ENCODE results near the gene WDFY3.

DNA sequence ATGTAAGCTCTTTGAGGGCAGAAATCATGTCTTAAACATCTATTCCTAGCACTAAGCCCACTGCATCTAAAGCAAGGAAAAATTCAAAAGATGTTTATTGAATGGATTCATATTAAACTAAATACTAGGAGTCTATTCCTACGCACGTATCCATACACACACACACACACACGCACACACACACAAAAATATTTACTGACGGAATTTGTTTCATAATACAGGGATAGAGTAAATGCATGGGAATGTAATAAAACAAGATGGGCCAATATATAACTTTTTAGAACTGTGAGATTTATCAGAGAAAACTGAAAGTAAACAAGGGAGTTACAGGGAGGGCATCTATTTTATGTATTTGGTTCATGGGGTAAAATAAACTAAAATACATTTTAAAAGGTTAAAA is 57.6 kb downstream of the WDFY3 start:
- TF ChIP-seq EZH2phosphoT487 (IDR thresholded peaks at IDR 0.05; ENCODE audit: borderline replicate concordance), result no peak
- TF ChIP-seq, protein P1, sequence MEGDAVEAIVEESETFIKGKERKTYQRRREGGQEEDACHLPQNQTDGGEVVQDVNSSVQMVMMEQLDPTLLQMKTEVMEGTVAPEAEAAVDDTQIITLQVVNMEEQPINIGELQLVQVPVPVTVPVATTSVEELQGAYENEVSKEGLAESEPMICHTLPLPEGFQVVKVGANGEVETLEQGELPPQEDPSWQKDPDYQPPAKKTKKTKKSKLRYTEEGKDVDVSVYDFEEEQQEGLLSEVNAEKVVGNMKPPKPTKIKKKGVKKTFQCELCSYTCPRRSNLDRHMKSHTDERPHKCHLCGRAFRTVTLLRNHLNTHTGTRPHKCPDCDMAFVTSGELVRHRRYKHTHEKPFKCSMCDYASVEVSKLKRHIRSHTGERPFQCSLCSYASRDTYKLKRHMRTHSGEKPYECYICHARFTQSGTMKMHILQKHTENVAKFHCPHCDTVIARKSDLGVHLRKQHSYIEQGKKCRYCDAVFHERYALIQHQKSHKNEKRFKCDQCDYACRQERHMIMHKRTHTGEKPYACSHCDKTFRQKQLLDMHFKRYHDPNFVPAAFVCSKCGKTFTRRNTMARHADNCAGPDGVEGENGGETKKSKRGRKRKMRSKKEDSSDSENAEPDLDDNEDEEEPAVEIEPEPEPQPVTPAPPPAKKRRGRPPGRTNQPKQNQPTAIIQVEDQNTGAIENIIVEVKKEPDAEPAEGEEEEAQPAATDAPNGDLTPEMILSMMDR (conservative IDR thresholded peaks at IDR 0.05; ENCODE audit: low read length), result no peak
